IMR-90 (cell line): ENCODE measurements around the gene KLHL29. TPM values are rescaled to one million over a fixed set of nuclear protein-coding genes. Genes with fewer than 3 reads are reported as not detected.

Experiments
- ATAC-seq: fragments of 200-7000 bp; cut with Tn5 transposase; 2 replicates; pipeline ENCODE4 v1.9.1; 2020; ENCODE audit warnings: low read depth, mild to moderate bottlenecking, moderate library complexity
- BruUV-seq: library from RNA; stranded (reverse); fragments of 400-500 nt; replicated peaks from 2 replicates; lab custom pipeline; 2021; lab: Mats Ljungman, UMichigan
- CTCF ChIA-PET: fragments of 300-600 bp; formaldehyde crosslinking; extraction: SDS; loops from one replicate; lab custom pipeline; 2021; ENCODE audit warnings: antibody characterized with exemption; lab: Yijun Ruan, JAX
- POLR2A ChIA-PET: fragments of 300-600 bp; sonication (Branson Sonifier 250); formaldehyde crosslinking; loops from one replicate; lab custom pipeline; 2022; ENCODE audit warnings: antibody characterized with exemption; ENCODE audit not compliant: unreplicated experiment; lab: Charles Lee
- DNase-seq: peaks from one replicate; pipeline ENCODE4 v3.0.0; 2013
- H2AFZ ChIP-seq: replicated peaks from 2 replicates; pipeline ENCODE3; 2013; ENCODE audit warnings: low read length, mild to moderate bottlenecking; ENCODE audit not compliant: poor library complexity
- H2AK5ac ChIP-seq: 2 replicates; pipeline ENCODE4 v1.6.1; 2013; ENCODE audit warnings: low read depth, low read length, inconsistent platforms
- H2AK9ac ChIP-seq: replicated peaks from 2 replicates; pipeline ENCODE3; 2013; ENCODE audit warnings: mild to moderate bottlenecking, low read depth, low read length, moderate library complexity; ENCODE audit not compliant: poor library complexity
- H2BK120ac ChIP-seq: 2 replicates; pipeline ENCODE4 v1.6.1; 2013; ENCODE audit warnings: low read depth, low read length, inconsistent platforms
- H2BK15ac ChIP-seq: 3 replicates; pipeline ENCODE4 v1.6.1; 2013; ENCODE audit warnings: low read depth, low read length, inconsistent platforms
- H2BK20ac ChIP-seq: 2 replicates; pipeline ENCODE4 v1.6.1; 2013; ENCODE audit warnings: low read depth, mild to moderate bottlenecking, inconsistent platforms, low read length, moderate library complexity
- H2BK5ac ChIP-seq: 2 replicates; pipeline ENCODE4 v1.6.1; 2013; ENCODE audit warnings: mild to moderate bottlenecking, low read depth, low read length, inconsistent platforms; ENCODE audit not compliant: poor library complexity, severe bottlenecking
- H3K14ac ChIP-seq: replicated peaks from 2 replicates; pipeline ENCODE4 v1.6.1; 2013; ENCODE audit warnings: low read depth, low read length, inconsistent platforms
- H3K18ac ChIP-seq: 2 replicates; pipeline ENCODE4 v1.6.1; 2013; ENCODE audit warnings: low read depth, low read length, control low read depth
- H3K23ac ChIP-seq: 2 replicates; pipeline ENCODE4 v1.6.1; 2013; ENCODE audit warnings: low read depth, low read length, inconsistent platforms
- H3K27ac ChIP-seq: 2 replicates; pipeline ENCODE4 v1.5.1; 2013; ENCODE audit warnings: mild to moderate bottlenecking, control low read depth, low read length; ENCODE audit not compliant: insufficient read depth
- H3K27me3 ChIP-seq: 2 replicates; pipeline ENCODE4 v1.6.1; 2013; ENCODE audit warnings: low read length; ENCODE audit not compliant: control insufficient read depth, insufficient read depth
- H3K36me3 ChIP-seq: 2 replicates; pipeline ENCODE4 v1.6.1; 2013; ENCODE audit warnings: low read length, mixed read lengths; ENCODE audit not compliant: control insufficient read depth, insufficient read depth
- H3K4ac ChIP-seq: 2 replicates; pipeline ENCODE4 v1.6.1; 2013; ENCODE audit warnings: low read depth, low read length, inconsistent platforms
- H3K4me1 ChIP-seq: 2 replicates; pipeline ENCODE4 v1.6.1; 2013; ENCODE audit warnings: low read length, mixed read lengths; ENCODE audit not compliant: control insufficient read depth, insufficient read depth
- H3K4me2 ChIP-seq: 2 replicates; pipeline ENCODE4 v1.6.1; 2013; ENCODE audit warnings: low read depth, mild to moderate bottlenecking, control low read depth, low read length, moderate library complexity
- H3K4me3 ChIP-seq: 2 replicates; pipeline ENCODE4 v1.5.1; 2013; ENCODE audit warnings: low read depth, mild to moderate bottlenecking, control low read depth, low read length, moderate library complexity; ENCODE audit not compliant: insufficient read depth
- H3K56ac ChIP-seq: 2 replicates; pipeline ENCODE4 v1.6.1; 2013; ENCODE audit warnings: low read length, inconsistent platforms; ENCODE audit not compliant: insufficient read depth; ENCODE audit errors: extremely low read depth
- H3K79me1 ChIP-seq, 2 experiments: 2 replicates each; pipeline ENCODE4 v1.6.1; 2013; ENCODE audit warnings: low read length in 2 of 2, inconsistent platforms in 1 of 2, low read depth in 1 of 2
- H3K9ac ChIP-seq: 2 replicates; pipeline ENCODE4 v1.6.1; 2013; ENCODE audit warnings: low read depth, low read length, control low read depth
- H3K9me1 ChIP-seq: 2 replicates; pipeline ENCODE4 v1.6.1; 2013; ENCODE audit warnings: low read length, inconsistent platforms; ENCODE audit not compliant: insufficient read depth
- H3K9me3 ChIP-seq: 2 replicates; pipeline ENCODE4 v1.6.1; 2013; ENCODE audit warnings: low read length; ENCODE audit not compliant: control insufficient read depth, insufficient read depth
- H4K20me1 ChIP-seq: 2 replicates; pipeline ENCODE4 v1.6.1; 2013; ENCODE audit warnings: low read length, inconsistent platforms; ENCODE audit not compliant: insufficient read depth
- H4K5ac ChIP-seq: 2 replicates; pipeline ENCODE4 v1.6.1; 2013; ENCODE audit warnings: mild to moderate bottlenecking, low read depth, low read length, control low read depth
- H4K8ac ChIP-seq, 2 experiments: 2 replicates each; pipeline ENCODE4 v1.6.1; 2013; ENCODE audit warnings: low read depth in 2 of 2, low read length in 2 of 2, control low read depth in 1 of 2, inconsistent platforms in 1 of 2
- H4K91ac ChIP-seq: 2 replicates; pipeline ENCODE4 v1.6.1; 2013; ENCODE audit warnings: low read depth, low read length, inconsistent platforms; ENCODE audit not compliant: insufficient read depth
- BHLHE40 ChIP-seq: fragments of 150-350 bp; IDR thresholded peaks from 2 replicates; pipeline ENCODE4 v1.6.1; 2016; ENCODE audit warnings: mild to moderate bottlenecking, low read depth, low read length
- CEBPB ChIP-seq: IDR thresholded peaks from 2 replicates; pipeline ENCODE4 v1.6.1; 2012; ENCODE audit warnings: low read depth, low read length, improper control_type of control experiment
- CHD1 ChIP-seq: IDR thresholded peaks from 2 replicates; pipeline ENCODE4 v1.6.1; 2012; ENCODE audit warnings: low read depth, low read length, improper control_type of control experiment
- FOS ChIP-seq: fragments of 150-350 bp; IDR thresholded peaks from 2 replicates; pipeline ENCODE4 v1.6.1; 2016; ENCODE audit warnings: low read depth, low read length
- MAFK ChIP-seq: IDR thresholded peaks from 2 replicates; pipeline ENCODE4 v1.6.1; 2012; ENCODE audit warnings: low read depth, low read length, improper control_type of control experiment
- MAZ ChIP-seq: IDR thresholded peaks from 2 replicates; pipeline ENCODE4 v1.6.1; 2012; ENCODE audit warnings: low read depth, mild to moderate bottlenecking, low read length, improper control_type of control experiment, moderate library complexity, borderline replicate concordance
- MXI1 ChIP-seq: IDR thresholded peaks from 2 replicates; pipeline ENCODE4 v1.6.1; 2012; ENCODE audit warnings: low read depth, mild to moderate bottlenecking, low read length, moderate library complexity, borderline replicate concordance
- NFE2L2 ChIP-seq: fragments of 150-350 bp; IDR thresholded peaks from 2 replicates; pipeline ENCODE4 v1.6.1; 2016; ENCODE audit warnings: low read depth, mild to moderate bottlenecking, low read length
- POLR2A ChIP-seq: IDR thresholded peaks from 2 replicates; pipeline ENCODE4 v1.6.1; 2012; ENCODE audit warnings: mild to moderate bottlenecking, low read depth, low read length
- RAD21 ChIP-seq: IDR thresholded peaks from 2 replicates; pipeline ENCODE4 v1.6.1; 2012; ENCODE audit warnings: low read length, improper control_type of control experiment
- RCOR1 ChIP-seq: IDR thresholded peaks from 2 replicates; pipeline ENCODE4 v1.6.1; 2012; ENCODE audit warnings: mild to moderate bottlenecking, low read length, improper control_type of control experiment; ENCODE audit not compliant: insufficient replicate concordance
- RFX5 ChIP-seq: IDR thresholded peaks from 2 replicates; pipeline ENCODE4 v1.8.0; 2012; ENCODE audit warnings: low read depth, mild to moderate bottlenecking, low read length, moderate library complexity
- SMC3 ChIP-seq: fragments of 150-350 bp; IDR thresholded peaks from 2 replicates; pipeline ENCODE4 v1.6.1; 2016; ENCODE audit warnings: low read depth, mild to moderate bottlenecking, antibody characterized with exemption, low read length, moderate library complexity
- WGBS, 2 experiments: methylation state at CpG; one replicate each; pipeline versions ENCODE4 v1.1.5 to v1.1.7; 2013; ENCODE audit warnings: missing lambda C conversion rate in 2 of 2; ENCODE audit not compliant: insufficient read length in 1 of 2; ENCODE audit errors: extremely low coverage in 2 of 2; 5-methylcytosine and 5-hydroxymethylcytosine counted together
- dilution Hi-C: fragments of 300-500 bp; cut with HindIII; formaldehyde crosslinking; loops from one replicate; pipeline ENCODE4 v1.14.3; 2018; ENCODE audit warnings: low sequenced_read_pairs; ENCODE audit not compliant: unreplicated experiment
- in situ Hi-C: fragments of 300-500 bp; cut with MboI; formaldehyde crosslinking; loops from 3 replicates; pipeline ENCODE4 v1.14.3; 2019; ENCODE audit warnings: low sequenced_read_pairs, inconsistent platforms, mixed read lengths
- intact Hi-C: fragments of 100-400 bp; cut with micrococcal nuclease; formaldehyde crosslinking; loops from 2 replicates; pipeline ENCODE4 v1.10.0; 2022
- polyA plus RNA-seq, 3 experiments: library from polyadenylated mRNA; depleted of rRNA; stranded (reverse); fragments of >200 nt; gene quantifications; 2 replicates each; pipeline ENCODE4 v1.2.3, GENCODE V29; 2012; ENCODE audit warnings: low replicate concordance in 1 of 3
- total RNA-seq: library from RNA; depleted of rRNA; stranded (reverse); fragments of >200 nt; gene quantifications from 2 replicates; pipeline ENCODE4 v1.2.3, GENCODE V29; 2012
- TF ChIP-seq, protein P1 (sequence below): conservative IDR thresholded peaks from 2 replicates; pipeline ENCODE4 v1.5.1; 2012; ENCODE audit warnings: mild to moderate bottlenecking, low read depth, low read length, improper control_type of control experiment
- TF ChIP-seq, protein P2 (sequence below): fragments of 150-350 bp; IDR thresholded peaks from 2 replicates; pipeline ENCODE4 v1.6.1; 2016; ENCODE audit warnings: low read depth, mild to moderate bottlenecking, low read length, moderate library complexity, borderline replicate concordance
- TF ChIP-seq, protein P3 (sequence below): fragments of 150-350 bp; IDR thresholded peaks from 2 replicates; pipeline ENCODE4 v1.6.1; 2017; ENCODE audit warnings: mild to moderate bottlenecking, antibody characterized with exemption, low read length, low read depth

The KLHL29 gene
- total and polyA plus RNA-seq, 2 of the 4 experiments (the other 2 are of a cell fraction) = 2.0 to 8.0 TPM

DNA sequence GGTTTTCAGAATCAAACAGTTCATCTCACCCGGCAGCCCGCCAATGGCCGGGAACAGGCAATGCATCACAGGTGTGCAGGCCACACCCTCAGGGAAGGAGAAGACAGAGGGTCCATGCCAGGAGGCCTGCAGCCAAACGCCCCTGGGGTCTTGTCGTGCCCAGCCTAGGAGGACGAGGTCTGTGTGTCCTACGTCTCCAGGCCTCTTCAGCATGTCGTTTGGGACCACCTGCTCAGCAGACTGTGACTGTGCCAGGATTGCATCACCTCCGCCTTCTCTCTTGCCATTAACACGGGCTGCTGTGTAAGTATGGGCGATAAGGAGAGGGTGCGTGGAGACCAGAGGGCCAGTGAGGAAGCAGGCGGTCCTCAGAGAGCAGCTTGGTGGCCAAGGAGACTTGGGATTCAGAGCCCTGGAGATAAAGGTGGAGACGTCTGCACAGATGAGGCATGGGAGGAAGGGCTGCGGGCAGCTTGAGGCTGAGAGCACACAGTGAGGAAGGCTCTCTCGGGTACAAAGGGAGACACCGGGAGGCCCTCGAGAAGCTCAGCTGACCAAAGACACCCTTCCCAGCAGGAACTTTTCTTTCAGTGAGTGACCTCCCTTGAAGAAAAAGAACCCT lies 37.4 kb upstream of the KLHL29 start:
- CTCF ChIA-PET = no interaction called here
- 0 out of 2 replicates have a peak, but pooled peaks cover 2% of the 10 kb centered on the region for H3K9me3 ChIP-seq
- POLR2A ChIA-PET = no interaction called here
- WGBS, 2 experiments = 76% methylated on average over 9 of the region's 18 CpGs; no CpG with 5 or more reads in 1 of the 2 experiments
- H3K9me1 ChIP-seq = no peaks in the 10 kb centered on the region
- no peak overlapping the region for H4K91ac ChIP-seq
- H3K4me1 ChIP-seq = no peaks in the 10 kb centered on the region
- no peak overlapping the region for H3K4ac ChIP-seq
- no peaks in the 10 kb centered on the region for H3K36me3 ChIP-seq
- in situ Hi-C loops (no loop called here), dilution Hi-C loops (no loop called here), intact Hi-C loops (no loop called here)
- H4K20me1 ChIP-seq = no peaks in the 10 kb centered on the region
- H2BK15ac ChIP-seq = no peak overlapping the region
- no peak overlapping the region for H3K56ac ChIP-seq
- H2BK20ac ChIP-seq = no peak overlapping the region
- no peak overlapping the region for H2AFZ ChIP-seq
- DNase-seq (no peak), ATAC-seq (no peak)
- no peak overlapping the region for H3K14ac ChIP-seq
- H3K4me2 ChIP-seq = no peak overlapping the region
- H3K79me1 ChIP-seq = no peaks in the 10 kb centered on the region
- H3K23ac ChIP-seq = no peak overlapping the region
- TF ChIP-seq CEBPB = no peak
- TF ChIP-seq, protein P1, sequence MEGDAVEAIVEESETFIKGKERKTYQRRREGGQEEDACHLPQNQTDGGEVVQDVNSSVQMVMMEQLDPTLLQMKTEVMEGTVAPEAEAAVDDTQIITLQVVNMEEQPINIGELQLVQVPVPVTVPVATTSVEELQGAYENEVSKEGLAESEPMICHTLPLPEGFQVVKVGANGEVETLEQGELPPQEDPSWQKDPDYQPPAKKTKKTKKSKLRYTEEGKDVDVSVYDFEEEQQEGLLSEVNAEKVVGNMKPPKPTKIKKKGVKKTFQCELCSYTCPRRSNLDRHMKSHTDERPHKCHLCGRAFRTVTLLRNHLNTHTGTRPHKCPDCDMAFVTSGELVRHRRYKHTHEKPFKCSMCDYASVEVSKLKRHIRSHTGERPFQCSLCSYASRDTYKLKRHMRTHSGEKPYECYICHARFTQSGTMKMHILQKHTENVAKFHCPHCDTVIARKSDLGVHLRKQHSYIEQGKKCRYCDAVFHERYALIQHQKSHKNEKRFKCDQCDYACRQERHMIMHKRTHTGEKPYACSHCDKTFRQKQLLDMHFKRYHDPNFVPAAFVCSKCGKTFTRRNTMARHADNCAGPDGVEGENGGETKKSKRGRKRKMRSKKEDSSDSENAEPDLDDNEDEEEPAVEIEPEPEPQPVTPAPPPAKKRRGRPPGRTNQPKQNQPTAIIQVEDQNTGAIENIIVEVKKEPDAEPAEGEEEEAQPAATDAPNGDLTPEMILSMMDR = no peak
- no peak for TF ChIP-seq FOS
- TF ChIP-seq SMC3 = no peak
- no peak for TF ChIP-seq RAD21
- TF ChIP-seq MAZ = no peak
- no peak for TF ChIP-seq RFX5
- TF ChIP-seq, protein P2, sequence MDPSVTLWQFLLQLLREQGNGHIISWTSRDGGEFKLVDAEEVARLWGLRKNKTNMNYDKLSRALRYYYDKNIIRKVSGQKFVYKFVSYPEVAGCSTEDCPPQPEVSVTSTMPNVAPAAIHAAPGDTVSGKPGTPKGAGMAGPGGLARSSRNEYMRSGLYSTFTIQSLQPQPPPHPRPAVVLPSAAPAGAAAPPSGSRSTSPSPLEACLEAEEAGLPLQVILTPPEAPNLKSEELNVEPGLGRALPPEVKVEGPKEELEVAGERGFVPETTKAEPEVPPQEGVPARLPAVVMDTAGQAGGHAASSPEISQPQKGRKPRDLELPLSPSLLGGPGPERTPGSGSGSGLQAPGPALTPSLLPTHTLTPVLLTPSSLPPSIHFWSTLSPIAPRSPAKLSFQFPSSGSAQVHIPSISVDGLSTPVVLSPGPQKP = no peak
- no peak for TF ChIP-seq MXI1
- no peak for TF ChIP-seq CHD1
- TF ChIP-seq, protein P3, sequence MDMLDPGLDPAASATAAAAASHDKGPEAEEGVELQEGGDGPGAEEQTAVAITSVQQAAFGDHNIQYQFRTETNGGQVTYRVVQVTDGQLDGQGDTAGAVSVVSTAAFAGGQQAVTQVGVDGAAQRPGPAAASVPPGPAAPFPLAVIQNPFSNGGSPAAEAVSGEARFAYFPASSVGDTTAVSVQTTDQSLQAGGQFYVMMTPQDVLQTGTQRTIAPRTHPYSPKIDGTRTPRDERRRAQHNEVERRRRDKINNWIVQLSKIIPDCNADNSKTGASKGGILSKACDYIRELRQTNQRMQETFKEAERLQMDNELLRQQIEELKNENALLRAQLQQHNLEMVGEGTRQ = no peak
- TF ChIP-seq MAFK = no peak
- TF ChIP-seq NFE2L2 = no peak
- no peak for TF ChIP-seq BHLHE40
- no peak for TF ChIP-seq POLR2A
- no peak for TF ChIP-seq RCOR1
- H4K8ac ChIP-seq = no peak overlapping the region
- H3K27me3 ChIP-seq = peaks cover 19% of the 10 kb centered on the region
- no peak overlapping the region for H2BK5ac ChIP-seq
- H3K9ac ChIP-seq = no peak overlapping the region
- no peak overlapping the region for H4K5ac ChIP-seq
- H2BK120ac ChIP-seq = no peak overlapping the region
- BruUV-seq = no TSS peak
- H3K4me3 ChIP-seq = no peak overlapping the region
- no peak overlapping the region for H3K27ac ChIP-seq
- no peak overlapping the region for H2AK9ac ChIP-seq
- H2AK5ac ChIP-seq = no peak overlapping the region
- H3K18ac ChIP-seq = no peak overlapping the region
